DMS79 treated with DMSO at 0.1 percent for 48 hours (cell line): Measurements from ENCODE around the gene CCDC57.
"Not testable (repeated sequence)": the region's sequence is repeated elsewhere in the genome, so short reads cannot be mapped to it uniquely, and the experiment has no call there.

Source experiments
- DNase-seq: peaks from one replicate; lab custom pipeline; 2025; lab: John Stamatoyannopoulos, UW

The CCDC57 gene

DNA sequence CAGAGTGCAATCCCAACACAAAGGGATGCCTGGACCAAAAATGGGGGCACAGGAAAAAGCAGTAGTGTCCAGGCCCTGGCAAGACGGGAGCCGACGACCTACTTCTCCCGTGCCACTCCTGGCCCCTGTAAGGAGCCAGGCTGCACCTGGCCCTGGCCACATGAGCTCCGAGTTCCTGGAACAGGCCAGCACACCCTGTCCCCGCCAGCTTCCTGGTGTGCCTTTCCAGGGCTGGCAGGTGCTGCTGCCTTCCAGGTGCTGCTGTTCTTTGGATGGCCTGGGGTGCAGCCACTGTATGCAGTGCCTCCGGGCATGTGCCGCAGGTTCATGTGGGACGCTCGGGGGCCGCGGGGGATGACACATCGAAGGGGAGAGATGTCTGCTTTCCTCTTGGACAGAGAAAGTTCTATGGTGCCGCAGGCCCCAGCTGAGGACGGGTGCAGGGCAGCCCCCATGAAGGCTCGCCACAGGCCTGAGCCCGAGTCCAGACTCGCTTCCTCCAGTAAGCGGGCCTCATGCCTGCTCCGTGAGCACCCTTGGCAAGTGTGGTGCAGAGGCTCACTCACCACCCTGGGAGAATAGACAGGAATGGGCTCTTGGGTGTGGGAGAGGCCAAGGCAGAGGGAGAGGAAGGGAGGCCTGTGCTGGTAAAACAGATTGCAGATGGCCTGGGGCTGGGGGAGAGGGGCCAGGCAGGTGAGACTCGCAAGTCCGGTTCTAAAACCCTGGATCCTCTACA lies 59.9 kb downstream of the CCDC57 start:
- DNase-seq: no peak

DNA sequence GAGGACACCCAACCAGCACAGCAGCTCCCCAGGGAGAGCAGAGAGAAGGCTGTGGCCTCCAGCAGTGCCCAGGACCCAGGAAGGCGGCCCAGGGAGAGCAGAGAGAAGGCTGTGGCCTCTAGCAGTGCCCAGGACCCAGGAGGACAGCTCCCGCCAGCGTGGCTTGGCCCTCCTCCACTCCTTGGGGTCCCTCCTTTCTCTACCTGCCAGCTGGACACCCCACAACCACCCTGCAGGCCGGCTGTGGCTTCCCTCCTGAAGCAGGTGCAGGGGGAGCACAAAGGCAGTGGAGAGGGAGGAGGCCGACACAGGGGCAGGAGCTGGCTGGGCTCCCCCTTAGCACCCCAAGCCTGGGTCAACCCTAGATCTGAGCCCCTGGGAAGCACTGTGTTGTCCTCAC lies 60.5 kb downstream of the CCDC57 start:
- no peak for DNase-seq

DNA sequence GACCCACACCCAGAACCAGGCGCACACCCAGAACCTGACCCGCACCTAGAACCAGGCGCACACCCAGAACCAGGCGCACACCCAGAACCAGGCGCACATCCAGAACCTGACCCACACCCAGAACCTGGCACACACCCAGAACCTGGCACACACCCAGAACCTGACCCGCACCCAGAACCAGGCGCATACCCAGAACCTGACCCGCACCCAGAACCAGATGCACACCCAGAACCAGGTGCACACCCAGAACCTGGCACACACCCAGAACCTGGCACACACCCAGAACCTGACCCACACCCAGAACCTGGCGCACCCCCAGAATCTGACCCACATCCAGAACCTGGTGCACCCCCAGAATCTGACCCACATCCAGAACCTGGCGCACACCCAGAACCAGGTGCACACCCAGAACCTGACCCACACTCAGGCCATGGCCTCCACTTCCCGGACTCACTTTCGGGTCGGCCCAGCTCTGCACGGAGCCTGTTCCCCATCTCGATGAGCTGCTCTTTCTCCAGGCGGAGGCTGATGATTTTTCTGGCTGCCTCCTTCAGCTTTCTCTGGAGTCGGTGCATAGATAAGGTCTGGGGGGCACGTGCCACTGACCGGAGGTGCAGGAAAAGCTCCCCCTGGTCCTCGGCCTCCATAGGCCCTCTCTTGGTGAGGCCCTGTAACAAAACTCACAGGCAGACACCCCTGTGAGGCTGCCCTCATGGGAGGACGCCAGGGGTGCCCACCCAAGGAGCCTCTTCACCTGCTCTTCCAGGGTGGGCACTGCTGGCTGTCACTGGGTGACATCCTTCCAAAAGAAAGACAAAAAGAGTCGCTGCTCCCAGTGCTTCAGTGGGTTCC lies 61.3 kb downstream of the CCDC57 start:
- no peak for DNase-seq

DNA sequence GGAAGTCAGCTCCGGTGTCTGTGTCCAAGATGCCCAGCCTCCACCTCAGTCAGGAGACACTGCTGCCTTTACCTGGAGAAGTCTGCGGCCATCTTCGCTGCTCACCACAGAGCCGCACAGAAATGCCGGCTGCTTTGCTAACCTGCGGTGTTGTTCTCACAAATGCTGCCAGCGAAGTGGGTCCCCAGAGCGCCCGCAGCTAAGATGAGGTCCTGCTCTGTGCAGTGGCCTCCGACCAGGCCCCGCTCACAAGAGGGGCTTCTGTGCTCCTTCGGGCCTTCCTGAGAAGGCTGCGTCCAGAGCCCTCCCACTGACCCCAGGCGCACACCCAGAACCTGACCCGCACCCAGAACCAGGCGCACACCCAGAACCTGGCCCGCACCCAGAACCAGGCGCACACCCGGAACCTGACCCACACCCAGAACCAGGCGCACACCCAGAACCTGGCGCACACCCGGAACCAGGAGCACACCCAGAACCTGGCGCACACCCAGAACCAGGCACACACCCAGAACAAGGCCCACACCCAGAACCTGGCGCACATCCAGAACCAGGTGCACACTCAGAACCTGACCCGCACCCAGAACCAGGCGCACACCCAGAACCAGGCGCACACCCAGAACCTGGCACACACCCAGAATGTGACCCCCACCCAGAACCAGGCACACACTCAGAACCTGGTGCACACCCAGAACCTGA lies 63.1 kb downstream of the CCDC57 start:
- DNase-seq: no peak

DNA sequence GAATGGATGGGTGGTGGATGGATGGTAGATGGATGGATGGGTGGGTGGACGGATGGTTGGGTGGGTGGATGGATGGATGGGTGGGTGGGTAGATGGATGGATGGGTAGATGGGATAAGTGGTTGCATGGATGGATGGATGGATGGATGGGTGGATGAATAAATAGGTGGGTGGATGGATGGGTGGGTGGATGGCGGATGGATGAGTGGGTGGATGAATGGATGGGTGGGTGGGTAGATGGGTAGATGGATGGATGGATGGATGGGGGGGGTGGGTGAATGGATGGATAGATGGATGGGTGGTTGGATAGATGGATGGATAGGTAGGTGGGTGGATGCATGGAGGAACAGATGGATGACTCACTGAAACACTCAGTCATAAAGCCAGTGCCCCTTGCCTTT lies 63.6 kb downstream of the CCDC57 start:
- DNase-seq: no peak

DNA sequence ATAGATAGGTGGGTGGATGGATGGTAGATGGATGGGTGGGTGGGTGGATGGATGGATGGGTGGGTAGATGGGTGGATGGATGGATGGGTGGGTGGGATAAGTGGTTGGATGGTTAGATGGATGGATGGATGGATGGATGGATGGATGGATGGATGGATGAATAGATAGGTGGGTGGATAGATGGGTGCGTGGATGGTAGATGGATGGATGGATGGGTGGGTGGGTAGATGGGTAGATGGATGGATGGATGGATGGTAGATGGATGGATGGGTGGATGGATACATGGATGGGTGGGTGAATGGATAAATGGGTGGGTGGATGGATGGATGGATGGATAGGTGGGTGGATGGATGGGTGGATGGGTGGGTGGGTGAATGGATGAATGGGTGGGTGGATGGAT lies 64.6 kb downstream of the CCDC57 start:
- DNase-seq: no peak

DNA sequence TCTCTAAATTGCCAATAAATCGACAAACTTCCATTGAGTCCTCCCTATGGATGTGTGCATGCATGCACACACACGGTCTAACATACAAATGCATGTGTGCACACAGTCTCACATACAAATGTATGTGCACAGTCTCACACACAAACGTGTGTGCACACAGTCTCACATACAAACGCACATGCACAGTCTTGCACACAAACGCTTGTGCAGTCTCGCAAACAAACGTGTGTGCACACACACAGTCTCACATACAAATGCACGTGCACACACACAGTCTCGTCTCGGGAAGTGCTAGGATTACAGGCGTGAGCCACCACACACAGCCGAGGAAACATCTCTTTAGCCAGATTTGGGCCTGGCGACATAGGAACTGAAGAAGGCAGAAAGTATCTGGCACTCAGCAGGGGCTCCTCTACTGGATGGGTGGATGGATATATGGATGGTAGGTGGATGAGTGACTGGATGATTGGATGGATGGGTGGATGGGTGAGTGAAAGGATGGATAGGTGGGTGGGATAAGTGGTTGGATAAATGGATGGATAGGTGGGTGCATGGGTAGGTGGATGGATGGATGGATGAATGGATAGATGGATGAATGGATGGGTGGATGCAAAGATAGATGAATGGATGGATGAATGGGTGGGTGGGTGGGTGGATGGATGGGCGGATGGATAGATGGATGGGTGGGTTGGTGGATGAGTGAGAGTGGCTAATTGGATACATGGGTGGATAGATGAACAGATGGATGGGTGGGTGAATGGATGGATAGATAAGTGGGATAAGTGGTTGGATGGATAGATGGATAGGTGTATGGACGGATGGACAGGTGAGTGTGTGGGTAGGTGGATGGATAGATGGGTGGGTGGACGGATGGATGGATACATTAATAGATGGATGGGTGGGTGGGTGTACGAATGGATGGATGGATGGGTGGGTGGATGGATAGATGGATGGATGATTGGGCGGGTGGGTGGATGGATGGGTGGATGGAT lies 65.7 kb downstream of the CCDC57 start:
- DNase-seq: no peak

DNA sequence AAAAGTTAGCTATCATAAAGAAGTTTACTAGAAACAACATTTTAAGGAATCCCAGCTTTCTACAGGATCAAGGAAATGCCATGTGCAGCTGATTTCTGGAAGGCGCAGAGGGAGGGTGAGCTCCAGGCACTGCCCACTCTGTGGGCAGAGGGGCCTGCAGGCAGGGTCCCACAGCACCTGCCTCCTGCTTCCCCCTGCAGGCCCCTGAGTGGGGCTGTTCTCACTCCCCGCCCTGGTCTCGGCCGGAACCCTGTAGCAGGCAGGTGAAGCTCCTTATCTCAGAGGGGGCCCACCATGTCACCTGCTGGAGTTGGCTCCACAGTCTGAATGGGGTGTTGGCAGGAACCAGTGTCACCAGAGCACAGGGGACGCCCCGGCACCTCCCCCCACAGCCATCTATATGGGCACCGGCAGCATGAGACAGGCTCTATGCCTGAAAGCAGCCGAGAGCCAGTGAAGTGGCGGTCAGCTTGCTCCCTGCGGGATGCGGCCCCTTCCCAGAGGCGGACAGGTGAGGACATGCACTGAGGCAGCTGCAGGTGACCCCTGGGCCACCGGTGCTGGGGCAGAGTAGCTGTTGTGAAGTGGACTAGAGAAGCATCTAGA lies 67.0 kb downstream of the CCDC57 start:
- no peak for DNase-seq

DNA sequence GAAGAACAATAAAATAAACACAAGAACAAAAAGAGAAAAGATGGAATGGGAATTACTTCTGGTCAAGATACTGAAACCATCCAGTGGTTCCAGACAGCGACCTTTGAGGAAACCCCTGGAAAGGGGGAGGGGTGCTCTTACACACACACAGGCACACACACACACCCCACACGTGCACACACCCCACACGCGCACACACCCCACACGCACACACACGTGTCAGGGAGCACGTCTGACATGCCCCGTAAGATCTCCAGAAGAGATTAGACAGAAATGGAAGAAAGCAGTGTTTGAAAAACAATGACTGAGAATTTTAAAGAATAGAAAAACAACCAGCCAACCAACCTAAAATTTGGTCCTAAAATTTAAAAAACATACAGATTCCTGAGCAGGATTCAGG lies 69.3 kb downstream of the CCDC57 start:
- no peak for DNase-seq

DNA sequence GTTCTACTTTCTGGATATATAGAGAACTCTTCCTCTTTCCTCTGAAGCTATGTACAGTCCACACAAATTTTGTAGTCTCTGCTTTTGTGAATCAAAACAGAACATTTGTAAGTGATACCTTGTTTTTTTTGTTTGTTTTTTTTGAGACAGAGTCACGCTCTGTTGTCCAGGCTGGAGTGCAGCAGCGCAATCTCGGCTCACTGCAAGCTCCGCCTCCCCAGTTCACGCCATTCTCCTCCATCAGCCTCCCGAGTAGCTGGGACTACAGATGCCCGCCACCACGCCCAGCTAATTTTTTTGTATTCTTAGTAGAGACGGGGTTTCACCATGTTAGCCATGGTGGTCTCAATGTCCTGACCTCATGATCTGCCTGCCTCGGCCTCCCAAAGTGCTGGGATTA lies 72.7 kb downstream of the CCDC57 start:
- not testable (repeated sequence) for DNase-seq

DNA sequence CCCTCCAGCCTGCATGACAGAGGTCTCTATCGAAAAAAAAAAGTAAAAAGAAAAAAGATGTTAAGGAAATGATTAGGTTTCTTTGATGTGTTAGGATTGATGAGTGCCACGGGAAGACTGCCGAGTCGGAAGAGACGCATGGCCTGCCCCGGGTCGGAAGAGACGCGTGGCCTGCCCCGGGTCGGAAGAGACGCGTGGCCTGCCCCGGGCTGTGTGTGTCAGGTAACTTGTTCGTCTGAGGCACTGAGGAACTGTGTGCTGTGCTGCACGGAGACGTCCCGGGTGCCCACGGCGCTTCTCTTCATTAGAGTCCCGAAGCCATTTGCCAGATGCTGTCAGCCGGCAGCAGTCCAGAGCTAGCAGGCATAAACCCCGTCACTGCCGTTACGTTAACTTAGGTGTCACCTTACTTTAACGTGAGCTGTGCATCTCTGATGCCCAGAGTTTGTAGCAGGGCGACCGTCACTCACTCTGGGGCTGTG lies 74.1 kb downstream of the CCDC57 start:
- no peak for DNase-seq

DNA sequence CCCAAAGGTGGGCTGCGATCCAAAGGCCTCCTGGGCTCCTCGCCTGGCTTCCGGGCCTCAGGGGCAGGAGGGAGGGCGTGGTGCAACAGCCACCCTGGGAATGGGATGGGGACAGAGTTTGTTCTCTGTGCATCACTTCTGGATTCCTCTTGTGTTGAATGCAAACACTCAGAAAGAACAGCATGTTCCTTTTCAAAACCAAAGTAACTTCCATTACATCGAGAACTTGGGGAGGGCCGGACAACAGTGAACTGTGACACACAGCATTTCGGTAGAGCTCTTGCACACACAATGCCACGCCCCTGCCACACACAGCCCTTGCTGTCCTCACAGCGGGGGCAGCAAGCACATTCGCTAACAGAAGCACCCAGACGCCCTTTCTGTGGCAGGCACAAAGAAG lies 78.5 kb downstream of the CCDC57 start:
- DNase-seq: no peak

DNA sequence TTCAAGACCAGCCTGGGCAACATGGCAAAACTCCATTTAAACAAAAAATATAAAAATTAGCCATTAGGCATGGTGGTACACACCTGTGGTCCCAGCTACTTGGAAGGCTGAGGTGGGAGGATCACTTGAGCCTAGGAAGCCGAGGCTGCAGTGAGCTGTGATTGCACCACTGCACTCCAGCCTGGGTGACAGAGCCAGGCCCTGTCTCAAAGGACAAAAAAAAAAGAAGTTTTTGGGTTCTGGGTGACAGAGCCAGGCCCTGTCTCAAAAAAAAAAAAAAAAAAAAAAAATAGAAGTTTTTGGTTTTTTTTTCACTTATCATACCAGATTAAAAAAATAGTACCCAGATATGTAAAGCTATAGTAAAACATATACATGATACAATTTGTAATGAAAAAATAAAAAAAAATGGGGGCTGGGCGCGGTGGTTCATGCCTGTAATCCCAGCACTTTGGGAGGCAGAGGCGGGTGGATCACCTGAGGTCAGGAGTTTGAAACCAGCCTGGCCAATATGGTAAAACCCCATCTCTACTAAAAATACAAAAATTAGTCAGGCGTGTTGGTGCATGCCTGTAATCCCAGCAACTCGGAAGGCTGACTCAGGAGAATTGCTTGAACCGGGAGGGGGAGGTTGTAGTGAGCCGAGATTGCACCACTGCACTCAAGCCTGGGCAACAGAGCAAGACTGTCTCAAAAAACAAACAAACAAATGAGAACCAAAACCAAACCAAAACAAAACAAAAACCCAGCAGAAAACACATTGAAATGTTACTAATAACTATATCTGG lies 79.3 kb downstream of the CCDC57 start:
- not testable (repeated sequence) for DNase-seq

DNA sequence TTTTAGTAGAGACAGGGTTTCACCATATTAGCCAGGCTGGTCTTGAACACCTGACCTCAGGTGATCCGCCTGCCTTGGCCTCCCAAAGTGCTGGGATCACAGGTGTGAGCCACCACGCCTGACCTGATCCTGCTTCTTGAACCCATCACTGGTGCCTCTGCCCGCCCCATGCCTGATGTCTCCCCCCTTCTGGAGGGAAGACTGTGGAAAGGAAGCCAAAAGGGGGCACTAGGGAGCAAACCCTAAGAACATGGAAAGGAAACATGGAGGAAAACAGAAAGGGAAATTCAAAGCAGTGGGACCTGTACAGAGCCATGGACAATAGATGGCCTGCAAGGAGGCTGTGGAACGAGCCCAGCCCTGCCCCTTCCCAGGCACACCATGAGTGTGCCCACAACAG lies 83.5 kb downstream of the CCDC57 start:
- DNase-seq: no peak

DNA sequence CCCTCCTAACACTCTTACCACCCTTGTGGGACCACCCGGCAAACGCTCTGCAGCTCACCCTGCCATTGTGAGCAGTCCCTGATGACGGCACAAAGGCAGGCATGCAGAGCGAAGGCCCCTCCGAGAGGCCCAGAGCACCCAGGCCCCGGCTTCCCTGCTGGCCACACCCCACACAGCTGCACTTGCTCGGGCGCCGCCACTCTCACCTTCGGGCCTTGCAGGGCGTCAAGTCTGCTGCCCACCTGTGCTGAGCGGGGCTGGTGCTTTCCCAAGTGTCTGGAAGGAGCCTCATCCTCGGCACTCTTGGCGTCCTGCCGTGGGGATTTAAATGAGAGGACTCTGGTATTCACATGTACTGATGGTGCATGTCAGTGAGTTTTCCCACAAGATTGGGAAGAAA lies 84.4 kb downstream of the CCDC57 start:
- DNase-seq: no peak

DNA sequence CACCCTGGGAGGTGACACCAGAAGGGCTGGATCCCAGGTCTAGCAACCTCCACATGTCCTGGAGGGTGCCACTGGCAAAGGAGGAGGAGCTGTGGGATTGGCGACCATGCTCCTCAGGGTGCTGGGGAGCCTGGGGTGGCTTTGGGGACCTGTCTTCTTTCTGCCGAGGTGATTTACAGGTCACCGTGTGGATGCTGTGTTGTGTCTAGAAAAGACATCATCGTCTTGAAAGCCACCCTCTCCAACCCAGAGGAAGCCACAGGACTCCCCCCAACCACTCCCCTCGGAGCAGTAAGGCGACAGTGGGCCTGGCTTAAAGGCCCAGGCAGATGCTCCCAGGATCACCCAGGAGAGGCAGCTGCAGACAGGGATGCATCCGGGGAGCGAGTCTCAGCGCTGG lies 84.9 kb downstream of the CCDC57 start:
- no peak for DNase-seq

DNA sequence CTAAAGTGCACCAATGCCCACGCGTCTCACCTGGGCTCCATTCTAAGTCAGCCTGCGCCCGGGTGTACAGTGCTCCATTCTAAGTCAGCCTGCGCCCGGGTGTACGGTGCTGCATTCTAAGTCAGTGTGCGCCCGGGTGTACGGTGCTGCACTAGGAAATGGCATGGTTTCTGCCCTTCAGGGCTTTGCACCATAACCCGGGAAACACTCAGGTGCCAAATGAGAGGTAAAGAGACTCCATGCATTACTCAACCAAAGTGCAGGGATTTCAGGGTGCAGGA lies 85.4 kb downstream of the CCDC57 start:
- no peak for DNase-seq

DNA sequence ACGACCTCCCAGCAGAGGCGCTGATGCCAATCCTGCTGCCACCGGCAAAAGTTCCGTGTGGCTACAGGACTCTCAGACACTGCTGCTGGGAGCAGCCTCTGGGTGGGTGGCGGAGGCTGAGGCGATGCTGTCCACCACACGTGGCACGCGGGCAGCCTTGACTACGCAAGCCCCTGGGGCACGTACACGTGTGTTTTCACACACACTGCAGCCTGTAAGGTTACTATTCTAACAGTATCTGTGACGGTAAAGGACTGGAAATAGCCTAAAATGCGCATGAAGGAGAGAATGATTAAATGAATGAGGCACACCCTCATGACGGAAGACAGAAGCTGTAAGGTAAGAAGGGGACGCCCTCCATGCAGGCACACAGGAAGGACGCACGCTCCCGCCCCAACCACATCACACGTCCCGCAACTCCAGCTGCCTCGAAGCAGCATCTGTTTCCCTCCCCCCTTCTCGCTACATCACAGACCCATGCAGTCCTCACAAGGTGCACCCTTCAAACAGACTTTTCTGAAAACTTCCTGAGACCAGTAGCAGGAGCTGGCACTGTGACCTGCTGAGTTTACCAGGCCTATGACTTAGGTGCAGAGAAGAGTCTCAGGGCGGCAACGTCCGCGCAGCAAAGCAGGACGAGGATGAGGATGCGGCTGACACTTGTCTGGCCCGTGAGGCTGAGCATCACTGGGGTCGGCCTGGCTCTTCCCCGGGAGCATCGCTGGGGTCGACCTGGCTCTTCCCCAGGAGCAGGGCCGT lies 85.9 kb downstream of the CCDC57 start:
- no peak for DNase-seq

DNA sequence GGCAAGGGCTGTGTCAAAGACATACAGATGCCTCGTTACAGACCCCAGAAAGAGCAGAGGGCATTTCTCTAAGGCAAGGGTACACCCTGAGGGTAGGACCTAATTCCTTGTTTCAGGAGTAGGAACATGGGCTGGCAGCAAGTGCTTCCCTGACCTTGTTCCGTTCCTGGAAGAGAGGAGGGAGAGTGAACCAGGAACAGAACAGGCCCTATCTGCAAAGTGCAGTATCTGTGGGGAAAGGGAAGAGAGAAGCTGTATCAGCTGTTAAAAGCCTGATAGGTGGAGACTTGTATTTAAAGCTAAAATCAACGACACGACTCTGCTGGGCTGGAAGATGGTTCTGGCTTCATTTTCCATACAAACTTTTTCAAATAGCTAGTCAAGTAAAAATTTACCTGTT lies 88.5 kb downstream of the CCDC57 start:
- DNase-seq: no peak
